Esophagus muscularis mucosa (tissue), 4 donors: ENCODE results near the gene RADX.

Experiments
- EP300 ChIP-seq: sonication (generic); formaldehyde crosslinking; IDR thresholded peaks from one replicate; pipeline ENCODE4 v1.6.1; 2017; ENCODE audit warnings: antibody characterized with exemption
- POLR2A ChIP-seq: fragments of 450-650 bp; IDR thresholded peaks from one replicate; pipeline ENCODE4 v1.6.1; 2017; ENCODE audit warnings: antibody characterized with exemption, moderate library complexity, mild to moderate bottlenecking, low read depth
- TF ChIP-seq, protein P1 (sequence below), 3 experiments: fragments of 200-600 bp in 2 of 3; fragments of 450-650 bp in 1 of 3; sonication (generic) in 2 of 3; IDR thresholded peaks; one replicate each; pipeline ENCODE4 v1.5.1; 2017 to 2019; ENCODE audit warnings: antibody characterized with exemption in 3 of 3, mild to moderate bottlenecking in 2 of 3, moderate library complexity in 1 of 3

DNA sequence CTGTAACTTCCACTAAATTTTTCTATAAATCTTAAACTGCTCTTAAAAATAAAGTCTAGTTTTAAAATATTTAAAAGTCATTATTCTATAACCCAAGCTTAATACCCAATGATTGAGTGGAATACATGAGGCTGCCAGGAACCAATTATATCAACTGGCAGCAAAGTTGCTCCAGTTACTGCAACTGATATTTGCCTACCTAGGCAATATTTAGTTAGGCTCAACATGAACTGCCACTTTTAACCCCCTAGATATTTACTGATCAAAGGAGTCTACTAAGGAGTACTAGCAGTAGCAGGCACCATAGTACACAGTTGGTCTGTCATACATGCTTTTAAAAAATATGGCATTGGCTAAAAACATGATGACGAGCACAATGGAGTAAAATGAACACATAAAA is 29.9 kb upstream of the RADX start:
- TF ChIP-seq, protein P1, sequence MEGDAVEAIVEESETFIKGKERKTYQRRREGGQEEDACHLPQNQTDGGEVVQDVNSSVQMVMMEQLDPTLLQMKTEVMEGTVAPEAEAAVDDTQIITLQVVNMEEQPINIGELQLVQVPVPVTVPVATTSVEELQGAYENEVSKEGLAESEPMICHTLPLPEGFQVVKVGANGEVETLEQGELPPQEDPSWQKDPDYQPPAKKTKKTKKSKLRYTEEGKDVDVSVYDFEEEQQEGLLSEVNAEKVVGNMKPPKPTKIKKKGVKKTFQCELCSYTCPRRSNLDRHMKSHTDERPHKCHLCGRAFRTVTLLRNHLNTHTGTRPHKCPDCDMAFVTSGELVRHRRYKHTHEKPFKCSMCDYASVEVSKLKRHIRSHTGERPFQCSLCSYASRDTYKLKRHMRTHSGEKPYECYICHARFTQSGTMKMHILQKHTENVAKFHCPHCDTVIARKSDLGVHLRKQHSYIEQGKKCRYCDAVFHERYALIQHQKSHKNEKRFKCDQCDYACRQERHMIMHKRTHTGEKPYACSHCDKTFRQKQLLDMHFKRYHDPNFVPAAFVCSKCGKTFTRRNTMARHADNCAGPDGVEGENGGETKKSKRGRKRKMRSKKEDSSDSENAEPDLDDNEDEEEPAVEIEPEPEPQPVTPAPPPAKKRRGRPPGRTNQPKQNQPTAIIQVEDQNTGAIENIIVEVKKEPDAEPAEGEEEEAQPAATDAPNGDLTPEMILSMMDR (IDR thresholded peaks at IDR 0.05) = no peak
- TF ChIP-seq POLR2A (no peak), EP300 (no peak)
